Purkinje cell (primary cell): ENCODE results near the gene PRODH. TPM values are rescaled to one million over a fixed set of nuclear protein-coding genes. Genes with fewer than 3 reads are reported as not detected.

Source experiments
- polyA plus RNA-seq: library from polyadenylated mRNA; unstranded; fragments of >200 nt; fragmentation: Nextera tagmentation; gene quantifications from 2 replicates; pipeline ENCODE4 v1.2.1, GENCODE V29; 2014

PRODH gene
- polyA plus RNA-seq = not detected in 2 replicates

GRCh38 chr22:18935889-18936529 is at the start of gene PRODH:
Gene PRODH (minus strand): TSS chr22:18936293. CDS start chr22:18936287, 6 bp downstream.

GRCh38 chr22:18905540-18906409 is 30.3 kb downstream of the PRODH start, which contains the start of gene DGCR6:
Gene DGCR6 (plus strand): TSS chr22:18906320. CDS start chr22:18906375, 55 bp downstream.

Other genes with a start within 250 kb of the PRODH start
- gene DGCR6, start 30.0 kb downstream of the PRODH start, polyA plus RNA-seq = 6.5 and 8.0 TPM in 2 replicates
- 5.8 and 8.3 TPM in 2 replicates for gene DGCR2, start 186.1 kb upstream of the PRODH start, polyA plus RNA-seq
- gene TSSK2, start 195.0 kb upstream of the PRODH start, polyA plus RNA-seq = not detected in 2 replicates
- 2.4 and 2.9 TPM in 2 replicates for gene ESS2, start 208.4 kb upstream of the PRODH start, polyA plus RNA-seq
- gene GSC2, start 214.0 kb upstream of the PRODH start, polyA plus RNA-seq = not detected in 2 replicates
- gene SLC25A1, start 242.4 kb upstream of the PRODH start, polyA plus RNA-seq = 1.7 and 3.3 TPM in 2 replicates